Keratinocyte (primary cell): ENCODE data around the gene STARD3. TPM values are rescaled to one million over a fixed set of nuclear protein-coding genes. Genes with fewer than 3 reads are reported as not detected.

Experiments used
- DNase-seq: peaks from one replicate; pipeline ENCODE4 v3.0.0-alpha.2; 2011; ENCODE audit warnings: low read depth, missing footprints, low spot score
- FAIRE-seq: peaks from 2 replicates; lab custom pipeline; 2011; peaks lifted over from hg19 to GRCh38; lab: Jason Lieb, UNC
- H2AFZ ChIP-seq: 2 replicates; pipeline ENCODE4 v1.6.0; 2012; ENCODE audit warnings: low read length, control low read depth, inconsistent platforms; ENCODE audit not compliant: control insufficient read depth
- H3K27ac ChIP-seq: 2 replicates; pipeline ENCODE4 v1.5.1; 2011; ENCODE audit warnings: low read length; ENCODE audit not compliant: control insufficient read depth, insufficient read depth
- H3K27me3 ChIP-seq: 3 replicates; pipeline ENCODE4 v1.6.0; 2011; ENCODE audit warnings: low read length; ENCODE audit not compliant: control insufficient read depth, insufficient read depth; ENCODE audit errors: extremely low read depth
- H3K36me3 ChIP-seq, 2 experiments: 2 replicates in 1 of 2; 3 replicates in 1 of 2; pipeline ENCODE4 v1.5.1; 2011; ENCODE audit warnings: low read length in 2 of 2, mild to moderate bottlenecking in 1 of 2; ENCODE audit not compliant: control insufficient read depth in 2 of 2, insufficient read depth in 2 of 2; ENCODE audit errors: extremely low read depth in 1 of 2
- H3K4me1 ChIP-seq: 3 replicates; pipeline ENCODE4 v1.5.1; 2011; ENCODE audit warnings: low read length; ENCODE audit not compliant: control insufficient read depth, insufficient read depth; ENCODE audit errors: extremely low read depth
- H3K4me2 ChIP-seq: 3 replicates; pipeline ENCODE4 v1.6.0; 2011; ENCODE audit warnings: low read depth, low read length; ENCODE audit not compliant: control insufficient read depth, insufficient read depth; ENCODE audit errors: extremely low read depth
- H3K4me3 ChIP-seq, 3 experiments: fragments of 200-600 bp in 1 of 3; sonication (generic) in 1 of 3; 2 replicates in 2 of 3; 3 replicates in 1 of 3; pipeline ENCODE4 v1.5.1; 2011 to 2016; ENCODE audit warnings: low read length in 3 of 3, mild to moderate bottlenecking in 3 of 3, control low read depth in 2 of 3, inconsistent platforms in 1 of 3, low read depth in 1 of 3, mixed read lengths in 1 of 3, mixed run types in 1 of 3, moderate library complexity in 1 of 3; ENCODE audit not compliant: control insufficient read depth in 2 of 3, insufficient read depth in 2 of 3; ENCODE audit errors: extremely low read depth in 1 of 3
- H3K79me2 ChIP-seq: 2 replicates; pipeline ENCODE4 v1.6.0; 2012; ENCODE audit warnings: low read length; ENCODE audit not compliant: control insufficient read depth, insufficient read depth
- H3K9ac ChIP-seq: 3 replicates; pipeline ENCODE4 v1.6.0; 2011; ENCODE audit warnings: low read length; ENCODE audit not compliant: control insufficient read depth, insufficient read depth; ENCODE audit errors: extremely low read depth
- H3K9me1 ChIP-seq: 3 replicates; pipeline ENCODE4 v1.6.0; 2011; ENCODE audit warnings: low read length; ENCODE audit not compliant: control insufficient read depth, insufficient read depth; ENCODE audit errors: extremely low read depth
- H3K9me3 ChIP-seq: 2 replicates; pipeline ENCODE4 v1.5.1; 2012; ENCODE audit warnings: low read depth, low read length; ENCODE audit not compliant: control insufficient read depth
- H4K20me1 ChIP-seq: 3 replicates; pipeline ENCODE4 v1.6.0; 2011; ENCODE audit warnings: low read length; ENCODE audit not compliant: control insufficient read depth, insufficient read depth; ENCODE audit errors: extremely low read depth
- CTCF ChIP-seq, 3 experiments: IDR thresholded peaks in 1 of 3; conservative IDR thresholded peaks in 1 of 3; optimal IDR thresholded peaks in 1 of 3; 2 replicates in 2 of 3; 3 replicates in 1 of 3; pipeline versions ENCODE3 to v1.5.1; 2011; ENCODE audit warnings: low read length in 3 of 3, mild to moderate bottlenecking in 3 of 3, moderate library complexity in 2 of 3, control low read depth in 1 of 3, inconsistent platforms in 1 of 3; ENCODE audit not compliant: insufficient read depth in 2 of 3; ENCODE audit errors: extremely low read depth in 1 of 3
- EZH2 ChIP-seq: IDR thresholded peaks from one replicate; pipeline ENCODE4 v1.6.1; 2012; ENCODE audit warnings: inconsistent platforms, mild to moderate bottlenecking, low read length, moderate library complexity
- dilution Hi-C: fragments of 300-500 bp; cut with MboI; formaldehyde crosslinking; loops from one replicate; pipeline ENCODE4 v1.7.0; 2020; ENCODE audit warnings: low sequenced_read_pairs; ENCODE audit not compliant: extremely low pct_ligation_motif_present
- polyA plus RNA-seq, 5 experiments: library from polyadenylated mRNA; depleted of rRNA in 3 of 5; stranded (reverse) in 3 of 5; stranded (forward) in 1 of 5; unstranded in 1 of 5; fragments of >200 nt; gene quantifications; 1 replicate in 1 of 5; 2 replicates in 3 of 5; 3 replicates in 1 of 5; pipeline versions ENCODE4 v1.2.1 to v1.2.3, GENCODE V29; 2011 to 2012; ENCODE audit warnings: missing spikeins in 2 of 5, low read depth in 1 of 5, low replicate concordance in 1 of 5

Gene STARD3
- polyA plus RNA-seq, 1 donor (not counting 4 experiments of a cell fraction or from before 2014, with no cell fraction given): 29.0 TPM

- H3K9me1 ChIP-seq: no peaks in the 10 kb centered on the region
- H3K27me3 ChIP-seq: peaks cover 80% of the 10 kb centered on the region
- no peaks in the 10 kb centered on the region for H3K36me3 ChIP-seq
- peak overlapping the region in 2 of 3 experiments; percentile 18 to 22 for H3K4me3 ChIP-seq
- no peak overlapping the region for H2AFZ ChIP-seq
- no peaks in the 10 kb centered on the region for H3K9me3 ChIP-seq
- peaks cover 2% of the 10 kb centered on the region for H4K20me1 ChIP-seq
- DNase-seq: no peak
- H3K9ac ChIP-seq: no peak overlapping the region
- H3K79me2 ChIP-seq: no peaks in the 10 kb centered on the region
- no peak for TF ChIP-seq CTCF (optimal IDR thresholded peaks at IDR 0.05 in 1 of 3, IDR thresholded peaks at IDR 0.05 in 1 of 3, conservative IDR thresholded peaks at IDR 0.05 in 1 of 3; ENCODE audit: extremely low read depth in 1 of 3, insufficient read depth in 2 of 3, low read length in 3 of 3)
- peak; percentile 83 for TF ChIP-seq EZH2
- H3K4me2 ChIP-seq: no peak overlapping the region
- H3K4me1 ChIP-seq: peaks cover 30% of the 10 kb centered on the region
- dilution Hi-C loops: no loop called here
- no peak for FAIRE-seq
- H3K27ac ChIP-seq: no peak overlapping the region
These were observed 29.7 kb upstream of the STARD3 start for GRCh38 chr17:39607057-39607850.

GRCh38 chr17:39607851-39608130, 29.2 kb upstream of the STARD3 start, which contains the start of gene NEUROD2:
TSS of gene NEUROD2 (minus strand) at chr17:39607920. CDS start at chr17:39606599, 1,321 bp downstream.
- H3K9me1 ChIP-seq: no peaks in the 10 kb centered on the region
- FAIRE-seq (no peak), DNase-seq (no peak)
- no peak within 1 kb of the TSS for H3K27ac ChIP-seq
- H3K79me2 ChIP-seq: no peaks in the 10 kb centered on the region
- H3K4me2 ChIP-seq: peak within 1 kb of the TSS; percentile 62
- no peak within 1 kb of the TSS for H2AFZ ChIP-seq
- peaks cover 27% of the 10 kb centered on the region for H3K4me1 ChIP-seq
- TF ChIP-seq EZH2: peak; percentile 72
- TF ChIP-seq CTCF (optimal IDR thresholded peaks at IDR 0.05 in 1 of 3, IDR thresholded peaks at IDR 0.05 in 1 of 3, conservative IDR thresholded peaks at IDR 0.05 in 1 of 3; ENCODE audit: extremely low read depth in 1 of 3, insufficient read depth in 2 of 3, low read length in 3 of 3): no peak
- no peak within 1 kb of the TSS for H3K9ac ChIP-seq
- dilution Hi-C loops: no loop called here
- peak within 1 kb of the TSS in 2 of 3 experiments; percentile 18 to 22 for H3K4me3 ChIP-seq
- H3K9me3 ChIP-seq: no peaks in the 10 kb centered on the region
- peaks cover 76% of the 10 kb centered on the region for H3K27me3 ChIP-seq
- H4K20me1 ChIP-seq: peaks cover 2% of the 10 kb centered on the region
- no peaks in the 10 kb centered on the region for H3K36me3 ChIP-seq
